A549 (cell line): ENCODE results near the gene SHC3. TPM values are rescaled to one million over a fixed set of nuclear protein-coding genes. Genes with fewer than 3 reads are reported as not detected.

ENCODE experiments used
- ATAC-seq, 2 experiments: fragments of 200-7000 bp in 1 of 2; fragments of >200 bp in 1 of 2; cut with Nextera tagmentation in 1 of 2; cut with Tn5 transposase in 1 of 2; 3 replicates each; pipeline versions ENCODE4 v1.8.0 to v1.9.1; 2018 to 2020; ENCODE audit warnings: mild to moderate bottlenecking in 1 of 2, moderate library complexity in 1 of 2
- CTCF ChIA-PET: fragments of 300-600 bp; sonication (Branson Sonifier 250); formaldehyde crosslinking; extraction: SDS; loops from one replicate; lab custom pipeline; 2021; ENCODE audit warnings: antibody characterized with exemption, inconsistent platforms; lab: Yijun Ruan, JAX
- POLR2A ChIA-PET: fragments of 350-600 bp; formaldehyde crosslinking; extraction: SDS; loops from one replicate; lab custom pipeline; 2021; ENCODE audit warnings: antibody characterized with exemption, inconsistent platforms; lab: Yijun Ruan, JAX
- DNase-seq, 2 experiments: peaks; one replicate each; pipeline versions ENCODE4 v3.0.0 to v3.0.0-alpha.2; 2011 to 2016; ENCODE audit warnings: low read depth in 1 of 2, low spot score in 1 of 2
- FAIRE-seq: peaks from 2 replicates; lab custom pipeline; 2011; peaks lifted over from hg19 to GRCh38; lab: Jason Lieb, UNC
- H3K27ac ChIP-seq, 2 experiments: fragments of >200 bp; sonication (Bioruptor Twin); formaldehyde crosslinking; 3 replicates each; pipeline ENCODE4 v1.5.1; 2016 to 2017
- H3K4me1 ChIP-seq: fragments of >200 bp; sonication (Bioruptor Twin); formaldehyde crosslinking; 3 replicates; pipeline ENCODE4 v1.6.1; 2016
- H3K4me2 ChIP-seq: fragments of >200 bp; sonication (Bioruptor Twin); formaldehyde crosslinking; 3 replicates; pipeline ENCODE4 v1.6.1; 2016
- H3K4me3 ChIP-seq: fragments of >200 bp; sonication (Bioruptor Twin); formaldehyde crosslinking; 3 replicates; pipeline ENCODE4 v1.5.1; 2016
- H3K9me3 ChIP-seq: fragments of >200 bp; sonication (Bioruptor Twin); formaldehyde crosslinking; 3 replicates; pipeline ENCODE4 v1.6.1; 2016
- CBX2 ChIP-seq: fragments of 200-600 bp; sonication (generic); IDR thresholded peaks from 2 replicates; pipeline ENCODE4 v1.6.1; 2016; ENCODE audit warnings: low read depth, mild to moderate bottlenecking, borderline replicate concordance
- CBX8 ChIP-seq: fragments of 200-600 bp; sonication (generic); IDR thresholded peaks from 2 replicates; pipeline ENCODE4 v1.6.1; 2016
- CHD4 ChIP-seq: fragments of 200-600 bp; sonication (generic); IDR thresholded peaks from 2 replicates; pipeline ENCODE4 v1.6.1; 2016; ENCODE audit warnings: antibody characterized with exemption, mild to moderate bottlenecking, borderline replicate concordance
- E2F6 ChIP-seq: IDR thresholded peaks from 2 replicates; pipeline ENCODE4 v1.6.1; 2012; ENCODE audit warnings: low read depth, borderline replicate concordance
- EHF ChIP-seq: fragments of 250-450 bp; sonication (Bioruptor Pico); IDR thresholded peaks from 2 replicates; pipeline ENCODE4 v1.5.0; 2020; ENCODE audit warnings: mild to moderate bottlenecking
- EHMT2 ChIP-seq: fragments of 200-600 bp; sonication (generic); IDR thresholded peaks from 2 replicates; pipeline ENCODE4 v1.6.1; 2016; ENCODE audit warnings: antibody characterized with exemption, low read depth, mild to moderate bottlenecking, moderate library complexity
- ELK1 ChIP-seq: fragments of 150-350 bp; IDR thresholded peaks from 2 replicates; pipeline ENCODE4 v1.6.1; 2014; ENCODE audit warnings: low read depth, mild to moderate bottlenecking, low read length
- EP300 ChIP-seq, 2 experiments: fragments of >200 bp; sonication (Bioruptor Twin); formaldehyde crosslinking; IDR thresholded peaks; 2 replicates in 1 of 2; 3 replicates in 1 of 2; pipeline ENCODE4 v1.6.1; 2016 to 2017
- FOSL2 ChIP-seq, 2 experiments: fragments of 450-650 bp in 1 of 2; fragments of >200 bp in 1 of 2; sonication (Bioruptor Twin) in 1 of 2; formaldehyde crosslinking; IDR thresholded peaks; 2 replicates each; pipeline versions ENCODE4 v1.5.0 to v1.6.1; 2016 to 2020; ENCODE audit warnings: mild to moderate bottlenecking in 1 of 2, moderate library complexity in 1 of 2
- FOXS1 ChIP-seq: fragments of 250-450 bp; sonication (Bioruptor Pico); IDR thresholded peaks from 2 replicates; pipeline ENCODE4 v1.5.0; 2020; ENCODE audit warnings: mild to moderate bottlenecking, moderate library complexity
- GATA3 ChIP-seq: IDR thresholded peaks from 2 replicates; pipeline ENCODE4 v1.6.1; 2012; ENCODE audit warnings: borderline replicate concordance
- HDAC2 ChIP-seq: fragments of 200-600 bp; sonication (generic); IDR thresholded peaks from 2 replicates; pipeline ENCODE4 v1.6.1; 2016
- MAX ChIP-seq: IDR thresholded peaks from 2 replicates; pipeline ENCODE4 v1.6.1; 2012
- MAZ ChIP-seq: fragments of 150-350 bp; IDR thresholded peaks from 2 replicates; pipeline ENCODE4 v1.6.1; 2014; ENCODE audit warnings: antibody characterized with exemption, low read depth, low read length, borderline replicate concordance
- MYC ChIP-seq: IDR thresholded peaks from 2 replicates; pipeline ENCODE4 v1.6.1; 2012; ENCODE audit warnings: mild to moderate bottlenecking, inconsistent platforms, low read length, improper control_type of control experiment, borderline replicate concordance
- NR3C1 ChIP-seq: fragments of >200 bp; sonication (Bioruptor Twin); formaldehyde crosslinking; IDR thresholded peaks from 3 replicates; pipeline ENCODE4 v1.6.1; 2017
- PHF8 ChIP-seq: fragments of 200-600 bp; sonication (generic); IDR thresholded peaks from 2 replicates; pipeline ENCODE4 v1.6.1; 2016; ENCODE audit warnings: low read depth, mild to moderate bottlenecking, antibody characterized with exemption, moderate library complexity, borderline replicate concordance
- POLR2AphosphoS2 ChIP-seq: conservative IDR thresholded peaks from 2 replicates; pipeline ENCODE4 v1.6.1; 2012; ENCODE audit warnings: low read length, improper control_type of control experiment, inconsistent platforms
- RAD21 ChIP-seq, 2 experiments: fragments of >200 bp in 1 of 2; sonication (Bioruptor Twin) in 1 of 2; formaldehyde crosslinking in 1 of 2; IDR thresholded peaks in 1 of 2; conservative IDR thresholded peaks in 1 of 2; 2 replicates in 1 of 2; 3 replicates in 1 of 2; pipeline ENCODE4 v1.6.1; 2012 to 2018; ENCODE audit warnings: inconsistent platforms in 1 of 2
- RARB ChIP-seq: fragments of 250-450 bp; sonication (Bioruptor Pico); IDR thresholded peaks from 2 replicates; pipeline ENCODE4 v1.8.0; 2021; ENCODE audit warnings: mild to moderate bottlenecking, moderate library complexity
- RNF2 ChIP-seq: fragments of 200-600 bp; sonication (generic); IDR thresholded peaks from 2 replicates; pipeline ENCODE4 v1.6.1; 2016; ENCODE audit warnings: low read depth, mild to moderate bottlenecking, antibody characterized with exemption, moderate library complexity, borderline replicate concordance
- ZFP36 ChIP-seq: fragments of 450-650 bp; IDR thresholded peaks from 2 replicates; pipeline ENCODE4 v1.6.1; 2014; ENCODE audit warnings: borderline replicate concordance; ENCODE audit not compliant: partially characterized antibody
- WGBS: methylation state at CpG from one replicate; pipeline ENCODE4 v1.1.6; 2017; ENCODE audit errors: missing lambda C conversion rate; 5-methylcytosine and 5-hydroxymethylcytosine counted together
- polyA plus RNA-seq, 4 experiments: library from polyadenylated mRNA; depleted of rRNA in 3 of 4; stranded (reverse); fragments of >200 nt; fragmentation: RNase III in 1 of 4; extraction: RNeasy Plus Mini Kit Qiagen cat#74134 plus additional on column Dnase treatment in 1 of 4; gene quantifications; 2 replicates in 3 of 4; 3 replicates in 1 of 4; pipeline ENCODE4 v1.2.3, GENCODE V29; 2011 to 2017
- TF ChIP-seq, protein P1 (sequence below): fragments of 250-450 bp; sonication (Bioruptor Pico); IDR thresholded peaks from 2 replicates; pipeline ENCODE4 v1.5.0; 2020; ENCODE audit warnings: low read depth, mild to moderate bottlenecking, moderate library complexity
- TF ChIP-seq, protein P2 (sequence below): fragments of >200 bp; sonication (Bioruptor Twin); formaldehyde crosslinking; IDR thresholded peaks from 3 replicates; pipeline ENCODE4 v1.6.1; 2016
- TF ChIP-seq, protein P3 (sequence below): IDR thresholded peaks from 2 replicates; pipeline ENCODE4 v1.6.1; 2012
- TF ChIP-seq, protein P4 (sequence below): fragments of >200 bp; sonication (Bioruptor Twin); formaldehyde crosslinking; IDR thresholded peaks from 2 replicates; pipeline ENCODE4 v1.6.1; 2016

SHC3 gene
- polyA plus RNA-seq, 2 of the 4 experiments (the other 2 are of a cell fraction), result 0.09 to 0.88 TPM

DNA sequence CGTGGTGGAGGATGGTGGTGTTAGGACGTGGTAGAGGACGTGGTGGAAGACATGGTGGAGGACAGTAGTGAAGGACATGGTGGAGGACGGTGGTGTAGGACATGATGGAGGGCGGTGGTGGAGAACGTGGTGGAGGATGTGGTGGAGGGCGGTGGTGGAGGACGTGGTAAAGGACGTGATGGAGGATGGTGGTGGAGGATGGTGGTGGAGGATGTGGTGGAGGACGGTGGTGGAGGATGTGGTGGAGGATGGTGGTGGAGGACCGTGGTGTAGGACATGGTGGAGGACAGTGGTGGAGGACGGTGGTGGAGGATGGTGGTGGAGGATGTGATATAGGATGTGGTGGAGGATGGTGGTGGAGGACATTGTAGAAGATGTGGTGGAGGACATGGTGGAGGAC lies 119.7 kb downstream of the SHC3 start:
- DNase-seq, result no peak
- H3K4me1 ChIP-seq, result no peaks in the 10 kb centered on the region
- H3K4me3 ChIP-seq, result no peak overlapping the region
- TF ChIP-seq POLR2AphosphoS2 (no peak), FOSL2 (IDR thresholded peaks at IDR 0.05) (no peak), FOSL2 (CRISPR knock-in tag; IDR thresholded peaks at IDR 0.05) (no peak), ELK1 (no peak)
- no peak overlapping the region for H3K27ac ChIP-seq
- ChIA-PET POLR2A (no interaction called here), CTCF (no interaction called here)
- H3K4me2 ChIP-seq, result no peak overlapping the region
- FAIRE-seq, result no peak
- peaks cover 10% of the 10 kb centered on the region; the same call in 1 of the 3 replicates for H3K9me3 ChIP-seq
- no peak for ATAC-seq
- WGBS, result 68% methylated on average over 12 of the region's 12 CpGs

DNA sequence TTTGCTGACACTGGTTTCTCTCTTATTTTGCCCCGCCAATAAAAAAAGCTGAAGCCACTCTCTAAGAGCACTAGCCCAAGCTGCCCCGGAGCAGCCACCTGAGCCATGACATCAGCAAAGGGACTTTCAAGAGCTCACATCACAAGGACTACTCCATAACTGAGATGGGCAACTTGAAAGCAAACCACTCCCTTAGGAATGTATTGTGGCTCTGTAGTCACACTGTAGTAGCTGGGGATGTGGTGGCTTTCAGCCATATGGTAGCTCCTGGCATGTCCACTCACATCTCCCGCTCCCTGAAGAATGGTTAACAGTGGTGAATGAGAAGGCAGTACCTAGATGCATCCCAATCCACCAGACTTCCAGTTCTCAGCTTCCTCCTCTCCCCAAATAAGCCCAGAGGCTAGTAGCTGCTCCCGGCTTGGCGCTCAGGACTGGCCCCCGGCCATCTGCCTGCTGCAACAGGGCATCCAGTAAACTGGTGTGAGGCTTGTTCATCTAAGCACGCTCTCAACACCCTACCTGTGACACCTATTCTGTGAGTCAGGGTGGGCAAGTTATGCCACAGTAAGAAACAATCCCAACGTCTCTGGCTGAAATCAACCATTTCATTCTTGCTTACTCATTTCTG lies 123.6 kb downstream of the SHC3 start:
- Histone ChIP-seq H3K9me3 (peaks cover 10% of the 10 kb centered on the region; the same call in 1 of the 3 replicates), H3K27ac (no peak overlapping the region)
- POLR2A ChIA-PET, result no interaction called here
- DNase-seq, result no peak
- TF ChIP-seq, protein P1, sequence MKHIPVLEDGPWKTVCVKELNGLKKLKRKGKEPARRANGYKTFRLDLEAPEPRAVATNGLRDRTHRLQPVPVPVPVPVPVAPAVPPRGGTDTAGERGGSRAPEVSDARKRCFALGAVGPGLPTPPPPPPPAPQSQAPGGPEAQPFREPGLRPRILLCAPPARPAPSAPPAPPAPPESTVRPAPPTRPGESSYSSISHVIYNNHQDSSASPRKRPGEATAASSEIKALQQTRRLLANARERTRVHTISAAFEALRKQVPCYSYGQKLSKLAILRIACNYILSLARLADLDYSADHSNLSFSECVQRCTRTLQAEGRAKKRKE, result no peak
- TF ChIP-seq, protein P2, sequence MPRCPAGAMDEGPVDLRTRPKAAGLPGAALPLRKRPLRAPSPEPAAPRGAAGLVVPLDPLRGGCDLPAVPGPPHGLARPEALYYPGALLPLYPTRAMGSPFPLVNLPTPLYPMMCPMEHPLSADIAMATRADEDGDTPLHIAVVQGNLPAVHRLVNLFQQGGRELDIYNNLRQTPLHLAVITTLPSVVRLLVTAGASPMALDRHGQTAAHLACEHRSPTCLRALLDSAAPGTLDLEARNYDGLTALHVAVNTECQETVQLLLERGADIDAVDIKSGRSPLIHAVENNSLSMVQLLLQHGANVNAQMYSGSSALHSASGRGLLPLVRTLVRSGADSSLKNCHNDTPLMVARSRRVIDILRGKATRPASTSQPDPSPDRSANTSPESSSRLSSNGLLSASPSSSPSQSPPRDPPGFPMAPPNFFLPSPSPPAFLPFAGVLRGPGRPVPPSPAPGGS, result no peak
- no peak for TF ChIP-seq FOXS1 (CRISPR knock-in tag)
- no peak for TF ChIP-seq MAX
- no peak for TF ChIP-seq CBX2
- TF ChIP-seq, protein P3, sequence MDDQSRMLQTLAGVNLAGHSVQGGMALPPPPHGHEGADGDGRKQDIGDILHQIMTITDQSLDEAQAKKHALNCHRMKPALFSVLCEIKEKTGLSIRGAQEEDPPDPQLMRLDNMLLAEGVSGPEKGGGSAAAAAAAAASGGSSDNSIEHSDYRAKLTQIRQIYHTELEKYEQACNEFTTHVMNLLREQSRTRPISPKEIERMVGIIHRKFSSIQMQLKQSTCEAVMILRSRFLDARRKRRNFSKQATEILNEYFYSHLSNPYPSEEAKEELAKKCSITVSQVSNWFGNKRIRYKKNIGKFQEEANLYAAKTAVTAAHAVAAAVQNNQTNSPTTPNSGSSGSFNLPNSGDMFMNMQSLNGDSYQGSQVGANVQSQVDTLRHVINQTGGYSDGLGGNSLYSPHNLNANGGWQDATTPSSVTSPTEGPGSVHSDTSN, result no peak
- no peak for TF ChIP-seq EHF (CRISPR knock-in tag)
- no peak for TF ChIP-seq EP300 (IDR thresholded peaks at IDR 0.05)
- TF ChIP-seq ZFP36, result no peak
- TF ChIP-seq NR3C1, result no peak
- TF ChIP-seq PHF8, result no peak
- no peak for TF ChIP-seq RNF2
- TF ChIP-seq FOSL2 (IDR thresholded peaks at IDR 0.05), result no peak
- TF ChIP-seq FOSL2 (CRISPR knock-in tag; IDR thresholded peaks at IDR 0.05), result no peak
- TF ChIP-seq, all 56 proteins: peak for 0
- Histone ChIP-seq H3K4me1 (no peaks in the 10 kb centered on the region), H3K4me2 (no peak overlapping the region), H3K4me3 (no peak overlapping the region)
- CTCF ChIA-PET, result no interaction called here
- no peak for ATAC-seq
- FAIRE-seq, result no peak
- WGBS, result 71% methylated on average over 8 of the region's 8 CpGs

GRCh38 chr9:89053301-89053700 lies 125.3 kb downstream of the SHC3 start:
- POLR2A ChIA-PET, result no interaction called here
- Histone ChIP-seq H3K9me3 (peaks cover 5% of the 10 kb centered on the region; the same call in 1 of the 3 replicates), H3K4me1 (no peaks in the 10 kb centered on the region), H3K4me2 (no peak overlapping the region), H3K27ac (no peak overlapping the region), H3K4me3 (no peak overlapping the region)
- no peak for FAIRE-seq
- DNase-seq, result no peak
- WGBS, result 85% methylated on average over 5 of the region's 5 CpGs
- CTCF ChIA-PET, result interaction anchor here (1.0 kb wide), 2 partner anchors 10 to 14 kb away, joined by 3 read pairs; no protein-coding TSS in a partner anchor
- ATAC-seq, result no peak
- TF ChIP-seq HDAC2, result no peak
- TF ChIP-seq GATA3, result no peak
- TF ChIP-seq MAZ, result no peak
- TF ChIP-seq, protein P4, sequence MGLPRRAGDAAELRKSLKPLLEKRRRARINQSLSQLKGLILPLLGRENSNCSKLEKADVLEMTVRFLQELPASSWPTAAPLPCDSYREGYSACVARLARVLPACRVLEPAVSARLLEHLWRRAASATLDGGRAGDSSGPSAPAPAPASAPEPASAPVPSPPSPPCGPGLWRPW, result no peak
- TF ChIP-seq EHMT2, result no peak
- no peak for TF ChIP-seq ELK1
- TF ChIP-seq RNF2, result no peak
- TF ChIP-seq CHD4, result no peak
- TF ChIP-seq E2F6, result no peak
- no peak for TF ChIP-seq RAD21 (conservative IDR thresholded peaks at IDR 0.05 in 1 of 2, IDR thresholded peaks at IDR 0.05 in 1 of 2)
- TF ChIP-seq RARB (CRISPR knock-in tag), result no peak
- no peak for TF ChIP-seq CBX8
- TF ChIP-seq MYC, result no peak
